Measurements from ENCODE around the gene CHKB.

- TF ChIP-seq EZH2 (IDR thresholded peaks at IDR 0.05) (no peak), POLR2AphosphoS5 (IDR thresholded peaks at IDR 0.05; ENCODE audit: borderline replicate concordance, low read depth, low read length) (no peak), FOXP2 (optimal IDR thresholded peaks at IDR 0.05; ENCODE audit: control extremely low read depth, extremely low read length, insufficient read depth) (no peak)
Observed at GRCh38 chr22:50625131-50625567, 42.5 kb upstream of the CHKB start.

Measured in SK-N-MC (cell line).